Astrocyte (in vitro differentiated cells and primary cell): ENCODE results near the gene PALLD. TPM values are rescaled to one million over a fixed set of nuclear protein-coding genes. Genes with fewer than 3 reads are reported as not detected.

Experiments
- DNase-seq: peaks from one replicate; pipeline ENCODE4 v3.0.0-alpha.2; 2010; ENCODE audit warnings: low read depth
- FAIRE-seq: peaks from 2 replicates; lab custom pipeline; 2011; peaks lifted over from hg19 to GRCh38; lab: Jason Lieb, UNC
- H2AFZ ChIP-seq: 2 replicates; pipeline ENCODE4 v1.6.0; 2012; ENCODE audit warnings: low read depth, low read length, inconsistent platforms
- H3K27ac ChIP-seq: 2 replicates; pipeline ENCODE4 v1.5.1; 2011; ENCODE audit warnings: low read depth, low read length, inconsistent platforms
- H3K27me3 ChIP-seq: 2 replicates; pipeline ENCODE4 v1.6.0; 2011; ENCODE audit warnings: low read length, inconsistent platforms; ENCODE audit not compliant: insufficient read depth
- H3K36me3 ChIP-seq: 2 replicates; pipeline ENCODE4 v1.5.1; 2011; ENCODE audit warnings: low read length, inconsistent platforms; ENCODE audit not compliant: insufficient read depth
- H3K4me1 ChIP-seq: 2 replicates; pipeline ENCODE4 v1.5.1; 2011; ENCODE audit warnings: low read length, inconsistent platforms; ENCODE audit not compliant: insufficient read depth
- H3K4me2 ChIP-seq: 2 replicates; pipeline ENCODE4 v1.6.0; 2012; ENCODE audit warnings: low read length, inconsistent platforms
- H3K4me3 ChIP-seq: 2 replicates; pipeline ENCODE4 v1.5.1; 2011; ENCODE audit warnings: low read depth, mild to moderate bottlenecking, low read length, inconsistent platforms; ENCODE audit not compliant: insufficient read depth
- H3K79me2 ChIP-seq: 2 replicates; pipeline ENCODE4 v1.6.0; 2012; ENCODE audit warnings: mild to moderate bottlenecking, low read length, inconsistent platforms; ENCODE audit not compliant: insufficient read depth
- H3K9ac ChIP-seq: 2 replicates; pipeline ENCODE4 v1.6.0; 2012; ENCODE audit warnings: mild to moderate bottlenecking, low read length, inconsistent platforms
- H3K9me3 ChIP-seq: 2 replicates; pipeline ENCODE4 v1.5.1; 2012; ENCODE audit warnings: low read depth, mild to moderate bottlenecking, low read length, inconsistent platforms; ENCODE audit not compliant: insufficient read depth
- H4K20me1 ChIP-seq: 2 replicates; pipeline ENCODE4 v1.6.0; 2012; ENCODE audit warnings: low read length, inconsistent platforms; ENCODE audit not compliant: insufficient read depth
- H3K27ac Mint-ChIP-seq: one replicate; pipeline ENCODE4 v1.8.0; 2021; ENCODE audit warnings: mild to moderate bottlenecking, mixed read lengths; ENCODE audit not compliant: unreplicated experiment
- H3K27me3 Mint-ChIP-seq: one replicate; pipeline ENCODE4 v1.8.0; 2021; ENCODE audit warnings: low read depth, mixed read lengths; ENCODE audit not compliant: unreplicated experiment
- H3K36me3 Mint-ChIP-seq: one replicate; pipeline ENCODE4 v1.8.0; 2021; ENCODE audit warnings: low read depth, mixed read lengths; ENCODE audit not compliant: unreplicated experiment
- H3K4me1 Mint-ChIP-seq: one replicate; pipeline ENCODE4 v1.8.0; 2021; ENCODE audit warnings: low read depth, mixed read lengths; ENCODE audit not compliant: unreplicated experiment
- H3K4me3 Mint-ChIP-seq: one replicate; pipeline ENCODE4 v1.8.0; 2021; ENCODE audit warnings: mild to moderate bottlenecking, moderate library complexity, mixed read lengths; ENCODE audit not compliant: unreplicated experiment
- H3K9me3 Mint-ChIP-seq: one replicate; pipeline ENCODE4 v1.8.0; 2021; ENCODE audit warnings: mild to moderate bottlenecking, mixed read lengths; ENCODE audit not compliant: unreplicated experiment
- CTCF ChIP-seq: IDR thresholded peaks from 2 replicates; pipeline ENCODE4 v1.5.1; 2011; ENCODE audit warnings: low read depth, mild to moderate bottlenecking, inconsistent platforms, low read length, moderate library complexity; ENCODE audit not compliant: insufficient read depth
- EZH2 ChIP-seq: IDR thresholded peaks from 2 replicates; pipeline ENCODE4 v1.6.1; 2012; ENCODE audit warnings: mild to moderate bottlenecking, low read length, inconsistent platforms; ENCODE audit not compliant: insufficient read depth
- total RNA-seq: library from RNA; stranded (reverse); gene quantifications from 2 replicates; pipeline ENCODE4 v1.2.1, GENCODE V29; 2021

Gene PALLD
- total RNA-seq, 1 donor from 2014 or later: 498 TPM

- H3K4me3 ChIP-seq: no peak overlapping the region
- H4K20me1 ChIP-seq: peaks cover 83% of the 10 kb centered on the region
- H3K4me3 Mint-ChIP-seq: no peak overlapping the region
- no peak overlapping the region for H2AFZ ChIP-seq
- H3K27me3 ChIP-seq: no peaks in the 10 kb centered on the region
- peaks cover 25% of the 10 kb centered on the region for H3K36me3 ChIP-seq
- H3K4me1 ChIP-seq: peaks cover 40% of the 10 kb centered on the region
- H3K4me2 ChIP-seq: no peak overlapping the region
- peaks cover 70% of the 10 kb centered on the region for H3K4me1 Mint-ChIP-seq
- peaks cover 99% of the 10 kb centered on the region for H3K79me2 ChIP-seq
- no peak for TF ChIP-seq EZH2
- no peak for TF ChIP-seq CTCF
- H3K9me3 Mint-ChIP-seq: no peaks in the 10 kb centered on the region
- H3K27ac ChIP-seq: peak overlapping the region; percentile 0
- peaks cover 18% of the 10 kb centered on the region for H3K36me3 Mint-ChIP-seq
- DNase-seq (no peak), FAIRE-seq (no peak)
- H3K9me3 ChIP-seq: no peaks in the 10 kb centered on the region
- no peak overlapping the region for H3K9ac ChIP-seq
- H3K27ac Mint-ChIP-seq: no peak overlapping the region
- no peaks in the 10 kb centered on the region for H3K27me3 Mint-ChIP-seq
These were observed 349.6 kb downstream of the PALLD start for GRCh38 chr4:168846414-168846813.

- Mint-ChIP-seq H3K27ac (peak overlapping the region; percentile 91), H3K36me3 (peaks cover 12% of the 10 kb centered on the region), H3K4me1 (peaks cover 66% of the 10 kb centered on the region), H3K4me3 (no peak overlapping the region), H3K27me3 (no peaks in the 10 kb centered on the region), H3K9me3 (no peaks in the 10 kb centered on the region)
- peak overlapping the region; percentile 73 for H3K4me2 ChIP-seq
- H3K36me3 ChIP-seq: peaks cover 19% of the 10 kb centered on the region
- peak overlapping the region; percentile 77 for H3K9ac ChIP-seq
- peaks cover 37% of the 10 kb centered on the region for H3K4me1 ChIP-seq
- no peak overlapping the region for H2AFZ ChIP-seq
- DNase-seq: no peak
- peaks cover 99% of the 10 kb centered on the region for H3K79me2 ChIP-seq
- H3K27ac ChIP-seq: peak overlapping the region; percentile 73
- FAIRE-seq: no peak
- no peaks in the 10 kb centered on the region for H3K27me3 ChIP-seq
- H3K9me3 ChIP-seq: no peaks in the 10 kb centered on the region
- TF ChIP-seq EZH2 (no peak), CTCF (no peak)
- H4K20me1 ChIP-seq: peaks cover 78% of the 10 kb centered on the region
- peak overlapping the region; percentile 32 for H3K4me3 ChIP-seq
These were observed 351.1 kb downstream of the PALLD start for GRCh38 chr4:168847771-168848502.
